Breast epithelium (tissue), 4 donors: ENCODE data around the gene SPSB3. TPM values are rescaled to one million over a fixed set of nuclear protein-coding genes. Genes with fewer than 3 reads are reported as not detected.
A peak's percentile ranks its signal among the peaks of the same experiment; 100 is the strongest.

ENCODE experiments used
- DNase-seq, 2 donors: peaks; one replicate each; pipeline ENCODE4 v3.0.0-alpha.2; 2019; ENCODE audit warnings: low spot score in 2 of 2
- H3K27ac ChIP-seq, 2 donors: fragments of 200-600 bp; sonication (generic) in 1 of 2; one replicate each; pipeline ENCODE4 v1.5.1; 2016 to 2019; ENCODE audit warnings: mild to moderate bottlenecking in 1 of 2
- H3K27me3 ChIP-seq, 2 donors: fragments of 200-600 bp; sonication (generic) in 1 of 2; one replicate each; pipeline versions ENCODE4 v1.5.1 to v1.6.0; 2017 to 2019; ENCODE audit warnings: control low read depth in 1 of 2, mild to moderate bottlenecking in 1 of 2
- H3K36me3 ChIP-seq: fragments of 200-600 bp; one replicate; pipeline ENCODE4 v1.5.1; 2019
- H3K4me1 ChIP-seq, 2 donors: fragments of 200-600 bp; sonication (generic); one replicate each; pipeline ENCODE4 v1.5.1; 2016 to 2019; ENCODE audit warnings: control low read depth in 1 of 2
- H3K4me3 ChIP-seq, 3 donors: fragments of 200-600 bp; sonication (generic); 1 replicate in 2 of 3; 2 replicates in 1 of 3; pipeline ENCODE4 v1.5.1; 2016 to 2019; ENCODE audit warnings: mild to moderate bottlenecking in 3 of 3, moderate library complexity in 2 of 3
- H3K9me3 ChIP-seq, 2 donors: fragments of 200-600 bp; sonication (generic) in 1 of 2; one replicate each; pipeline ENCODE4 v1.5.1; 2016 to 2019; ENCODE audit warnings: control low read depth in 1 of 2
- CTCF ChIP-seq, 3 donors: fragments of 450-650 bp; IDR thresholded peaks; one replicate each; pipeline ENCODE4 v1.5.1; 2016 to 2017; ENCODE audit warnings: antibody characterized with exemption in 3 of 3, mild to moderate bottlenecking in 3 of 3, moderate library complexity in 3 of 3
- POLR2A ChIP-seq: fragments of 450-650 bp; IDR thresholded peaks from one replicate; pipeline ENCODE4 v1.6.1; 2016; ENCODE audit warnings: antibody characterized with exemption, mild to moderate bottlenecking, moderate library complexity
- POLR2AphosphoS5 ChIP-seq, 3 donors: sonication (generic); formaldehyde crosslinking; IDR thresholded peaks; one replicate each; pipeline ENCODE4 v1.6.1; 2017; ENCODE audit warnings: antibody characterized with exemption in 3 of 3
- intact Hi-C: fragments of 100-400 bp; cut with DNase I; formaldehyde crosslinking; loops from one replicate; pipeline ENCODE4 v1.15.1; 2023; ENCODE audit warnings: low total_unique reads
- total RNA-seq, 3 donors: library from RNA; depleted of rRNA; stranded (reverse); fragments of >200 nt; gene quantifications; one replicate each; pipeline ENCODE4 v1.1.0, GENCODE V29; 2016

The SPSB3 gene
- total RNA-seq, 3 donors from 2014 or later, result 84.9 to 107 (median 88.5) TPM

GRCh38 chr16:1770328-1771187, 11.8 kb downstream of the SPSB3 start:
- TF ChIP-seq CTCF (IDR thresholded peaks at IDR 0.05) (peak in 1 of 3 donors; percentile 8), POLR2A (no peak), POLR2AphosphoS5 (IDR thresholded peaks at IDR 0.05) (peak in 2 of 3 donors; percentile 35 to 41)
- Histone ChIP-seq H3K36me3 (no peaks in the 10 kb centered on the region), H3K27me3 (no peaks in the 10 kb centered on the region), H3K4me1 (peaks cover 16 to 25% of the 10 kb centered on the region in 2 donors), H3K4me3 (peak overlapping the region; percentile 91 to 97 (median 94)), H3K9me3 (no peaks in the 10 kb centered on the region), H3K27ac (peak overlapping the region; percentile 51 to 69)
- intact Hi-C loops, result no loop called here
- peak; percentile 56 to 67 for DNase-seq

DNA sequence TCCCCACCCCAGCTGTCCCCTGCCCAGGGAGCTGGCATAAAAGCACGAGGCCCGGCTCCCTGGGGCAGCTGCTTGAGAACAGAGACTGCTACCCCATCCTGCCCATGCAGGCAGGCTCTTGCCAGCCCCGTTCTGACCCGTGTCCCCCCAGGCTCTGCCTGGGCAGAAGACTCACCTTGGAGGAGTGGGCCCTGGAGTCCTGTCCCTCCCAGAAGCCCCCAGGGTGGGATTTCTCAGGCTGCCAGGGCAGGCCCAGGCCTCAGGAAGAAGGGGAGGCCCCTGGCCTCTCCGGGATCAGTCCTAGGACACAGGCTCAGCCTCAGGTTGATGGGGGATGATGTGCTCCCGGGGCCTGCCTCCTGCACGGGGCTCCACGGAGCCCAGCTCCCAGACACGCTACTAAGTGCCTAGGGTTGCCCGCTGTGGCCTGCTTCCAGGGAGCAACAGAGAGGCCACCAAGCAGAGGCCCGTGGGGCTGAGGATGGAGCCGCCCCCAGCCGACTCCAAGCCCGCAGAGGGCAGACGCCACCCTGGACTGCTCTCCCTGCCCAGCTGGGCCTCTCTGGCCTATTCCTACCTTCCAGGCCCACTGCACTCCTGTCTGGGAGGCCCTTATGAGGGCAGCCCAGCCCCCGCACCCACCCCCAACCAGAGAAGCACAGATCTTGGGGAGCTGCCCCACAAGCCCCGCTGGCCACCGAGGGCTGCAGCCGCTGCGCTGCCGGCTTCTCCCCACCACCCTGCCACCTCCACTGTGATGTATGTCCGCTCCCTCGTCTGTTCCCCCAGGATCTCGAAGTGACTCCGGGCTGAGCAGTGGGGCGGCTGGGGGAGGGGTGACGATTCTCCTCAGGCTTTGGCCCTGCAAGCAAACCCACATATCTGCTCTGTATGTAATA, 12.7 kb downstream of the SPSB3 start:
- Histone ChIP-seq H3K27me3 (no peaks in the 10 kb centered on the region), H3K36me3 (peaks cover 5% of the 10 kb centered on the region), H3K4me1 (peaks cover 16 to 21% of the 10 kb centered on the region in 2 donors), H3K27ac (peak overlapping the region; percentile 51 to 69), H3K9me3 (no peaks in the 10 kb centered on the region), H3K4me3 (peak overlapping the region in 2 of 3 donors; percentile 91 to 94)
- intact Hi-C loops, result no loop called here
- no peak for TF ChIP-seq CTCF (IDR thresholded peaks at IDR 0.05)
- TF ChIP-seq POLR2AphosphoS5 (IDR thresholded peaks at IDR 0.05), result no peak
- TF ChIP-seq POLR2A, result no peak
- DNase-seq, result no peak

DNA sequence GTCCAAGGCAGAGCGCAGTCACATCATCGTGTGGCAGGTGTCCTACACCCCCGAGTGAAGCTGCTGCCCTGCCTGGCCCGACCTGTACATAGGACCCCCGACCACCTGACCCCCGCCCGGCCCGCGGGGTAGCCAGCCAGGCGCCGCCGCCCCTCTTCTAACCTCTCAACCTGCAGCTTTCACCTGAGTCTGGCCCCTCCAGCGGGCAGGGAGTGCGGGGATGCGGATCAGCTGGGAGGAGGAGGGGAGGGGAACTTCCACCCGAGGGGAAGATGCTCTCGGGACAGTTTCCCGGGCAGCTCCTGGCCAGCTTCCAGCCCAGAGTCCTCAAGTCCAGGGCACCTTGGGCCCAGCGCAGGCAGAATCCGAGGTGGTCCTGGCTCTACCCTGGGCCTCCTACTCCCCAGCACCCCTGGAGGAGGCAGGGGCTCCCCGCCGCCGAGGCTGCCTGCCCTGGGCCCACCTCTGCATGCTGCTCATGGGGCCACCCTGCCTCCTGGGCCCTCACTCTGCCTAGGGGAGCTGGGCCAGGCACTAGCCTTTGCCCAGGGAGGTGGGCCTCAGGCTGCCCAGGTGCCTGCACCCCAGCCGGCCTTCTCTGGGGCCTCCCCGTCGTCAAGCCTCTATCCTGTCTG, 13.5 kb downstream of the SPSB3 start:
- DNase-seq, result no peak
- peak overlapping the region in 1 of 2 donors; percentile 69 for H3K27ac ChIP-seq
- H3K4me3 ChIP-seq, result no peak overlapping the region
- no peak for TF ChIP-seq POLR2AphosphoS5 (IDR thresholded peaks at IDR 0.05)
- no peak for TF ChIP-seq POLR2A
- TF ChIP-seq CTCF (IDR thresholded peaks at IDR 0.05), result no peak
- no peaks in the 10 kb centered on the region for H3K9me3 ChIP-seq
- H3K36me3 ChIP-seq, result peaks cover 5% of the 10 kb centered on the region
- peaks cover 8 to 13% of the 10 kb centered on the region in 2 donors for H3K4me1 ChIP-seq
- H3K27me3 ChIP-seq, result no peaks in the 10 kb centered on the region
- intact Hi-C loops, result no loop called here

- no peak for DNase-seq
- Histone ChIP-seq H3K36me3 (peaks cover 5% of the 10 kb centered on the region), H3K27ac (no peak overlapping the region), H3K4me3 (no peak overlapping the region), H3K27me3 (no peaks in the 10 kb centered on the region), H3K9me3 (no peaks in the 10 kb centered on the region), H3K4me1 (peaks cover 8 to 12% of the 10 kb centered on the region in 2 donors)
- intact Hi-C loops, result no loop called here
- TF ChIP-seq CTCF (IDR thresholded peaks at IDR 0.05), result no peak
Measured at GRCh38 chr16:1768061-1768766, 14.2 kb downstream of the SPSB3 start.
